ENCODE results near the gene HOXD3. TPM values are rescaled to one million over a fixed set of nuclear protein-coding genes. Genes with fewer than 3 reads are reported as not detected.

Gene HOXD3
- total RNA-seq, 2 experiments from 2014 or later = not detected

GRCh38 chr2:176112375-176113302 is 44.5 kb upstream of the HOXD3 start:
- Histone ChIP-seq H3K9me3 (ENCODE audit: low read length) (no peaks in the 10 kb centered on the region), H3K79me2 (ENCODE audit: insufficient read depth, low read depth, low read length) (no peaks in the 10 kb centered on the region), H4K20me1 (ENCODE audit: insufficient read depth, low read length) (no peaks in the 10 kb centered on the region), H3K9me2 (ENCODE audit: insufficient read depth, low read length) (no peaks in the 10 kb centered on the region), H3K4me3 (ENCODE audit: low read depth, low read length, poor library complexity, severe bottlenecking) (no peak overlapping the region), H3K4me1 (ENCODE audit: insufficient read depth, low read length, poor library complexity, severe bottlenecking) (no peaks in the 10 kb centered on the region), H3K36me3 (ENCODE audit: insufficient read depth, low read length) (no peaks in the 10 kb centered on the region), H2AFZ (ENCODE audit: low read length) (no peak overlapping the region), H3K4me2 (ENCODE audit: low read length) (no peak overlapping the region), H3K27ac (ENCODE audit: low read depth, low read length, poor library complexity, severe bottlenecking) (no peak overlapping the region)
- no peak for DNase-seq (ENCODE audit: low spot score)
- CTCF ChIA-PET (ENCODE audit: unreplicated experiment) = interaction anchor here (0.6 kb wide), 1 partner anchor 501 kb away, joined by 3 read pairs; no protein-coding TSS in a partner anchor
- POLR2A ChIA-PET = no interaction called here
- intact Hi-C loops (cut with micrococcal nuclease; ENCODE audit: unreplicated experiment) = no loop called here
- TF ChIP-seq CTCF (conservative IDR thresholded peaks at IDR 0.05; ENCODE audit: low read length) = no peak
- no peak for TF ChIP-seq EZH2phosphoT487 (IDR thresholded peaks at IDR 0.05; ENCODE audit: borderline replicate concordance, low read depth, low read length)
- no TSS peak for BruUV-seq (replicated peaks)

- no peak overlapping the region for H3K4me3 ChIP-seq (ENCODE audit: low read depth, low read length, poor library complexity, severe bottlenecking)
- no peak overlapping the region for H2AFZ ChIP-seq (ENCODE audit: low read length)
- no peaks in the 10 kb centered on the region for H3K9me2 ChIP-seq (ENCODE audit: insufficient read depth, low read length)
- TF ChIP-seq CTCF (conservative IDR thresholded peaks at IDR 0.05; ENCODE audit: low read length) (no peak), EZH2phosphoT487 (IDR thresholded peaks at IDR 0.05; ENCODE audit: borderline replicate concordance, low read depth, low read length) (no peak)
- no peak overlapping the region for H3K4me2 ChIP-seq (ENCODE audit: low read length)
- no peaks in the 10 kb centered on the region for H4K20me1 ChIP-seq (ENCODE audit: insufficient read depth, low read length)
- DNase-seq (ENCODE audit: low spot score) = no peak
- POLR2A ChIA-PET = no interaction called here
- no peaks in the 10 kb centered on the region for H3K9me3 ChIP-seq (ENCODE audit: low read length)
- H3K27ac ChIP-seq (ENCODE audit: low read depth, low read length, poor library complexity, severe bottlenecking) = no peak overlapping the region
- H3K36me3 ChIP-seq (ENCODE audit: insufficient read depth, low read length) = no peaks in the 10 kb centered on the region
- H3K4me1 ChIP-seq (ENCODE audit: insufficient read depth, low read length, poor library complexity, severe bottlenecking) = no peaks in the 10 kb centered on the region
- no peaks in the 10 kb centered on the region for H3K79me2 ChIP-seq (ENCODE audit: insufficient read depth, low read depth, low read length)
- no TSS peak for BruUV-seq (replicated peaks)
- CTCF ChIA-PET (ENCODE audit: unreplicated experiment) = no interaction called here
- intact Hi-C loops (cut with micrococcal nuclease; ENCODE audit: unreplicated experiment) = no loop called here
These were observed 42.8 kb upstream of the HOXD3 start for GRCh38 chr2:176114120-176114929.

All from OCI-LY7 (cell line).